ENCODE data around the gene COL9A1. TPM values are rescaled to one million over a fixed set of nuclear protein-coding genes. Genes with fewer than 3 reads are reported as not detected.

COL9A1 gene
- total RNA-seq, 2 donors from 2014 or later = 0.17 TPM; not detected in 1

DNA sequence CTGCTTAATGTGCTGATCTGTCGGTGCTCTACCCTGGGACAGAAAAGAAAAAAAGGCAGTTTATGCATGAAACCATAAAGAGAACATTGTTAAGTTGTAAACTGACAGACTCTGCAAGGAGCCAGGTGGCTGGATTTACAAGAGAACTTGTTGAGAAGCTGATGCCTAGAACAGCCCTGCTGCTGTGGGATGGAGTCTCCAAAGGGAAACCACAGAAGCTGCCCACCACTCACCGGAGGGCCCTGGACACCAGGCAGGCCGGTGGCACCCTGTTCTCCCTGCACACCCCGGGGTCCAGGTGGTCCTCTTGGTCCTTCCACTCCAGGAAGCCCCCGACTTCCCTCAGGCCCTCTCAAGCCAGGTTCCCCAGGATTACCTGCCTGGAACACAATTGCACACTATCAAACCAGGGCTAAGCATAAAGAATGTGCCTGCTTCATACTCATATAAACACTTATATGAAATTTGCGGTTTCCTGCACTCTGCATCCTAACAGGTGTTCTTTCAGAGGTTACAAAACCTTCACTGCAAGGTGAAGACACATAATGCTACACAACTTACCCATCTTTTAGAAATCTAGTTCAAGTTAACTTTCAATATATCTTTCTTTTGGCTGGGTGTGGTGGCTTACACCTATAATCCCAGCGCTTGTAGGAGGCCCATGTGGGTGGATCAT is 68.2 kb downstream of the COL9A1 start:
- Mint-ChIP-seq H3K4me3 (no peak overlapping the region), H3K9me3 (no peaks in the 10 kb centered on the region), H3K27ac (no peak overlapping the region), H3K27me3 (peaks cover 15% of the 10 kb centered on the region), H3K4me1 (no peaks in the 10 kb centered on the region), H3K36me3 (ENCODE audit: low read depth) (no peaks in the 10 kb centered on the region)
- no peak for ATAC-seq (replicated peaks)

GRCh38 chr6:70231311-70231710 is 71.6 kb downstream of the COL9A1 start:
- Mint-ChIP-seq H3K9me3 (no peaks in the 10 kb centered on the region), H3K4me3 (no peak overlapping the region), H3K36me3 (ENCODE audit: low read depth) (no peaks in the 10 kb centered on the region), H3K27ac (no peak overlapping the region), H3K27me3 (no peaks in the 10 kb centered on the region), H3K4me1 (no peaks in the 10 kb centered on the region)
- ATAC-seq (replicated peaks) = no peak

GRCh38 chr6:70225055-70225454 is 77.8 kb downstream of the COL9A1 start:
- no peak overlapping the region for H3K4me3 Mint-ChIP-seq
- H3K9me3 Mint-ChIP-seq = no peaks in the 10 kb centered on the region
- H3K27ac Mint-ChIP-seq = no peak overlapping the region
- H3K36me3 Mint-ChIP-seq (ENCODE audit: low read depth) = no peaks in the 10 kb centered on the region
- ATAC-seq (replicated peaks) = no peak
- peaks cover 4% of the 10 kb centered on the region for H3K27me3 Mint-ChIP-seq
- H3K4me1 Mint-ChIP-seq = no peaks in the 10 kb centered on the region

GRCh38 chr6:70222439-70222749 is 80.5 kb downstream of the COL9A1 start:
- no peaks in the 10 kb centered on the region for H3K9me3 Mint-ChIP-seq
- H3K4me3 Mint-ChIP-seq = no peak overlapping the region
- H3K27ac Mint-ChIP-seq = no peak overlapping the region
- H3K36me3 Mint-ChIP-seq (ENCODE audit: low read depth) = no peaks in the 10 kb centered on the region
- peaks cover 12% of the 10 kb centered on the region for H3K27me3 Mint-ChIP-seq
- H3K4me1 Mint-ChIP-seq = no peaks in the 10 kb centered on the region
- no peak for ATAC-seq (replicated peaks)

DNA sequence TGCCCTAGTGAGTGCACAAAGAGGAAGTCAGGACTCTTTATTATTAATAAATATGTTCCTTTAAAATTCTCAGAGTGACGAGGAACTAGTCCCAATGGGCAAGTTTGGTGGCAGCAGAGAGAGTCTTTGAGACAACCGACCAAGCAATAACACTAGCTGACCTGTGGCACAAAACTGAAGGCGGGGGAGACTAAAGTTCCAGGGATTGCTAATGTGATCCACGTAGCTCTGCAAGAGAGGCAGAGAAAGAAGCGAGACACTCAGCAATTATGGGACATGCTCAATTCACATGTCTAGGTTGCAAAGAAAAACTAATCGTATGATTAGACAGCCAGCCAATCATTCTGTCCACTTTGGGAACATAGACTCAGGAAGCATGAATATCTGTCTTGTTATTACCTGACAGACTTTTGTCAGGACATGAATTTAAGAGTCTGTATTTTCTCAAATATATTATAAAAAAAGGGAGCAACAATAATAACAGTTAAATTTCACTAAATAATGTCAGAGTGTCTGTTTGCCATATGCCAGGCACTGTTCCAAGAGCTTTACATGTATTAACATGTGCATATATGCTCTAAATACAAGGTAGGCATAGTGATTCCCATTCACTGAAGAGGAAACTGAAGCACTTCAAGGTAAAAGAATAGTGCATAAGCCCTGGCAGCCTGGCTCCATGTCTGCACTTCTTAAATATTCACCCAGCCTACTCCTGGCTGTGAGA is 81.0 kb downstream of the COL9A1 start:
- no peak for ATAC-seq (replicated peaks)
- no peaks in the 10 kb centered on the region for H3K9me3 Mint-ChIP-seq
- no peak overlapping the region for H3K4me3 Mint-ChIP-seq
- no peaks in the 10 kb centered on the region for H3K36me3 Mint-ChIP-seq (ENCODE audit: low read depth)
- H3K27me3 Mint-ChIP-seq = peaks cover 14% of the 10 kb centered on the region
- H3K4me1 Mint-ChIP-seq = no peaks in the 10 kb centered on the region
- H3K27ac Mint-ChIP-seq = no peak overlapping the region

GRCh38 chr6:70221025-70221714 is 81.7 kb downstream of the COL9A1 start:
- no peaks in the 10 kb centered on the region for H3K4me1 Mint-ChIP-seq
- no peaks in the 10 kb centered on the region for H3K36me3 Mint-ChIP-seq (ENCODE audit: low read depth)
- ATAC-seq (replicated peaks) = no peak
- no peak overlapping the region for H3K4me3 Mint-ChIP-seq
- peaks cover 18% of the 10 kb centered on the region for H3K27me3 Mint-ChIP-seq
- H3K27ac Mint-ChIP-seq = no peak overlapping the region
- no peaks in the 10 kb centered on the region for H3K9me3 Mint-ChIP-seq

DNA sequence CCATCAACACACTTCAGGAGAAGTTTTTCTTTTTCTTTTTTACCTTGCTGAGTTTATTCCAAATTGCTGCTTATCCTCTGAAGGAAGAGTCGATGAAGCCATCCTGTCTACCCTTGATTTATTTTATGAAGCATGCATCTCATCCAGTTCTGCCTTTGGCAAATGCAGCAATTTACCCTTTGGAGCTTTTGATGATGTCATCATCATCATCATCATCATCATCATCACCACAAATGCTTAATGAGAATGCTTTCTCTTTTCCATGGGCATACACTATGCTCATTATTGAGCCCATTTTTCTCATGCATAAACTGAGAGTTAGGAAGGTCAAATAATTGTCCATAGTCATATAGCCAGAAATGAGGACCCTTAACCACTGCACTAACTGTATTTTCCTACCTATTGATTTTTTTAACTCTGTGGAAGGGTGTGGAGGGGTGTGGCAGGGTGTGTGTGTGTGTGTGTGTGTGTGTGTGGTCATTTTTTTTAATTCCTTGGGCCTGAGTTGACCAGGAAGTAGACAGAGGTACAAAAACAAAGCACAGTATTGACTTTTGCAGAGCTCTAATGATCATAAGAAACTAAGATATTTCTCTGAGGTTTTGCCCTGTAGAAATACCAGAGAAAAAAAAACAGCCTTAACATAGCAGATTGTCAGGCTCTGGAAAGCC is 82.8 kb downstream of the COL9A1 start:
- Mint-ChIP-seq H3K27ac (no peak overlapping the region), H3K9me3 (no peaks in the 10 kb centered on the region), H3K4me1 (no peaks in the 10 kb centered on the region), H3K27me3 (peaks cover 19% of the 10 kb centered on the region), H3K4me3 (no peak overlapping the region), H3K36me3 (ENCODE audit: low read depth) (no peaks in the 10 kb centered on the region)
- ATAC-seq (replicated peaks) = no peak

- H3K9me3 Mint-ChIP-seq = no peaks in the 10 kb centered on the region
- H3K4me3 Mint-ChIP-seq = no peak overlapping the region
- H3K27ac Mint-ChIP-seq = no peak overlapping the region
- peaks cover 22% of the 10 kb centered on the region for H3K27me3 Mint-ChIP-seq
- no peaks in the 10 kb centered on the region for H3K4me1 Mint-ChIP-seq
- no peaks in the 10 kb centered on the region for H3K36me3 Mint-ChIP-seq (ENCODE audit: low read depth)
- ATAC-seq (replicated peaks) = no peak
These were observed 86.1 kb downstream of the COL9A1 start for GRCh38 chr6:70216767-70217166.

DNA sequence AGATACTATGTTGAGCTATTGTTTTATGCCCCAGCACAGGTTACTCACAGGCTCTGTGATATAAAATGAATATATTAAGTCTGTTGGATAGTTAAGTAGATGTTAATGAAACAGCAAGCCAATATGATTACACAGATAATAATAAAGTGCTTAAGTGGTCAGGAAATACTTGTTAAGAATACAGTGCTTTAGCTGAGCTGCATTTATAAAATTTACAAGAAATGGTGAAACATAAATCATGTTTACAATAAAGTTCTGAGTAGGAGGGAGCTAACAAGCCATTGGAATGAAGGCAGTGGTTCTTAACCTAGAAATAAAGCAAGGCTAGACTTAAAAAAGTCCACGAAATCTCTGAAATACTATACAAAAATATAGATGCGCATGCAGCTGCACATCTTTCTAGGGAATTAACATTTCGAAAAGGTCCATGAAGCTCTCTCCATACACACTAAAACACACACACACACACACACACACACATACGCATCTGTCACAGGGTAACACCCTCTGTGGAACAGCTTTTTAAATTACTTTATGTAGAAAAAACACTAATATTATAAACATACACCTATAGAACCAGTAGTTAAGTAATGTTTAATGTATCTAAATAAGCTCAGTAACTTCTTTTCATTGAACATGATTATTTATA is 87.3 kb downstream of the COL9A1 start:
- ATAC-seq (replicated peaks) = no peak
- H3K27me3 Mint-ChIP-seq = peaks cover 24% of the 10 kb centered on the region
- no peak overlapping the region for H3K27ac Mint-ChIP-seq
- H3K4me3 Mint-ChIP-seq = no peak overlapping the region
- H3K9me3 Mint-ChIP-seq = no peaks in the 10 kb centered on the region
- H3K36me3 Mint-ChIP-seq (ENCODE audit: low read depth) = no peaks in the 10 kb centered on the region
- no peaks in the 10 kb centered on the region for H3K4me1 Mint-ChIP-seq

GRCh38 chr6:70210462-70210861 is 92.4 kb downstream of the COL9A1 start:
- Mint-ChIP-seq H3K27me3 (peaks cover 8% of the 10 kb centered on the region), H3K4me1 (no peaks in the 10 kb centered on the region), H3K27ac (no peak overlapping the region), H3K4me3 (no peak overlapping the region), H3K9me3 (no peaks in the 10 kb centered on the region), H3K36me3 (ENCODE audit: low read depth) (no peaks in the 10 kb centered on the region)
- ATAC-seq (replicated peaks) = no peak

- H3K4me3 Mint-ChIP-seq = no peak overlapping the region
- H3K9me3 Mint-ChIP-seq = no peaks in the 10 kb centered on the region
- no peaks in the 10 kb centered on the region for H3K36me3 Mint-ChIP-seq (ENCODE audit: low read depth)
- no peak for ATAC-seq (replicated peaks)
- no peak overlapping the region for H3K27ac Mint-ChIP-seq
- no peaks in the 10 kb centered on the region for H3K4me1 Mint-ChIP-seq
- peaks cover 7% of the 10 kb centered on the region for H3K27me3 Mint-ChIP-seq
These were observed 94.6 kb downstream of the COL9A1 start for GRCh38 chr6:70208235-70208790.

DNA sequence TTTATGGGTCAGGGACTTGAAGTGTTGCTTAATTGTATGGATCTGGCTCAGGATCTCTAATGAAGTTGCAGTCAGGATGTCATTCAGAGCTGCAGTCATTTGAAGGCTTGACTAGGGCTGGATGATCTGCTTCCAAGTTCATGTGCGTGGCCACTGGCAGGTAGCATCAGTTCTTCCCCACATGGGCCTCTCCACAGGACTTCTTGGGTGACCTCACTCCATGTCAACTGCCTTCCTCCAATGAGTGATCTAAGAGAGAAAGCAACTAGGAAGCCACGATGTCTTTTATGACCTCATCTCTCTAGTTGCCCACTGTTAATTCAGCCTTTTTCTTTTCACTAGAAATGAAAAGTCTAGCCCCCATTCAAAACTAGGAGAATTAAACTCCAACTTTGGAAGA is 104.1 kb downstream of the COL9A1 start:
- H3K9me3 Mint-ChIP-seq = no peaks in the 10 kb centered on the region
- no peak overlapping the region for H3K27ac Mint-ChIP-seq
- H3K36me3 Mint-ChIP-seq (ENCODE audit: low read depth) = no peaks in the 10 kb centered on the region
- peaks cover 8% of the 10 kb centered on the region for H3K27me3 Mint-ChIP-seq
- no peak overlapping the region for H3K4me3 Mint-ChIP-seq
- no peak for ATAC-seq (replicated peaks)
- H3K4me1 Mint-ChIP-seq = no peaks in the 10 kb centered on the region

DNA sequence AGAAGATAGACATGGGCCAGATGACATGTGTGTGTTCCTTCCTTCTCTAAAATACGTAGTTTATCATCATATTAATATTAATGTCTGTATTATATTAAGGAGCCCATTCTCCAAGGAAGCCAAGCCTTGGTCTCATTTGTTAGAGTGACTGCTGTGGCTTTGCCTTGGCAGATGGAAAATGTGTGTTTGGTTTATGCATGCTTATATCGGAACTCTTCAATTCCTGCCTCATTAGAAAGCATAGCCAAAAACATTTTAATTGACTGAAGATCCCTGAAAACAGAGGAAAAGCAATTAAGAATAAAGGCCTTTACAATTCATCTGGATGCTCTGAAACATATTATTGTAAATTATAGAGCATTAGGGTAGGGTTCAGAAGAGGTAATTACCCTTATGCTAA is 106.4 kb downstream of the COL9A1 start:
- Mint-ChIP-seq H3K4me3 (no peak overlapping the region), H3K27me3 (peaks cover 19% of the 10 kb centered on the region), H3K27ac (no peak overlapping the region), H3K36me3 (ENCODE audit: low read depth) (no peaks in the 10 kb centered on the region), H3K9me3 (no peaks in the 10 kb centered on the region), H3K4me1 (no peaks in the 10 kb centered on the region)
- no peak for ATAC-seq (replicated peaks)

GRCh38 chr6:70194421-70194820 is 108.5 kb downstream of the COL9A1 start:
- Mint-ChIP-seq H3K27ac (no peak overlapping the region), H3K4me1 (no peaks in the 10 kb centered on the region), H3K4me3 (no peak overlapping the region), H3K9me3 (no peaks in the 10 kb centered on the region), H3K36me3 (ENCODE audit: low read depth) (no peaks in the 10 kb centered on the region), H3K27me3 (peaks cover 19% of the 10 kb centered on the region)
- ATAC-seq (replicated peaks) = no peak
